Measurements from ENCODE around the gene RPS6KB2. TPM values are rescaled to one million over a fixed set of nuclear protein-coding genes. Genes with fewer than 3 reads are reported as not detected.

Gene RPS6KB2
- total and polyA plus RNA-seq, 2 of the 4 experiments (the other 2 are of a cell fraction), result 50.7 to 58.4 TPM

DNA sequence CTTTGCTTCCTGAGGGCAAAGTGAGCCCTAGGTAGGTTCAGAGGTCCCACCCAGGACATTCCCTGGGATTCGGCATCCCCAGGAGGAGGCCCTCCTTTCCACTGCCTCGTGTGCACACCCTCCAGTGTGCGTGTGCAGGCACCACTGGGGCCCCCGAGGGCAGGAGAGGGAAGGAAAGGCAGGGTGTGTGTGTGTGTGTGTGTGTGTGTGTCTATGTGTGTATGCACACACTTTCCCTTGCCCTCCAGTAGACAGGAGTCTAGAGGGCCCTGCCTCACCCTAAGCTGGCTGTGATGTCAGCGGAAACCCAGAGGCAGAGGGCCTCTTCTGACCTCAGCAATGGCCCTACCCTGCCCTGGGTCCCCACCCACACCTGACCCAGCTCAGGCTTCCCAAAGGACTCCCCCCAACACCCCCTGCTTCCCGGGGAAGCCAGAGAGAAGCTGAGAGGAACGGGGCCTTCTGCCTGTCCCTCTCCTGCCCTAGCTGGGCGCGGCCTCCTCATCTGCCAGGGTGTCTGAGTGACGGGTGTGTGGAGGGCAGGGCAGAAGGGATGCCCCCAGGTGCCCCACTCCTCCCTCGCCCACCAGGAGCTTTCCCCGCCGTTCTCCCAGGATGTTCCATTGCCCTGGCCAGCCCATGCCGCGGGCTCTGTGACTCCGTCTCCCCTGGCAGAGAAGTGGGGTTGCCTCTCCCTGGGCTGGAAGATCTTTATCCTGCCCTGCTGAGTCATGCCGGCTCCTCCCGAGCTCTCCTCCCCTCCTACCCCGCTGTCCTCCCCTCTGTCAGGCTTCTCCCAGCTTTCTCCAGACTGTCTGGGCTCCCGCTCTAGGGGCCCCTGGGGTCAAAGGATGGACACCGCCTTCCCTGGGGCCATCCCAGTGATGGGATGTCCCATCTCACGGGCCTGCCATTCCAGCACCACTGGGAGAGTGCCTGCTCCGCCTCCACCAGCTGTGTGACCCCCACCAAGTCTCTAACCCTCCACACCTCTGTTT is 48.9 kb upstream of the RPS6KB2 start:
- Histone ChIP-seq H3K4me1 (ENCODE audit: control insufficient read depth, insufficient read depth, low read length) (peaks cover 24% of the 10 kb centered on the region), H3K4me2 (ENCODE audit: low read depth, low read length) (no peak overlapping the region), H2AK5ac (ENCODE audit: low read depth, low read length) (peak overlapping the region; percentile 93), H3K23ac (ENCODE audit: low read depth, low read length) (no peak overlapping the region), H3K27me3 (ENCODE audit: control insufficient read depth, insufficient read depth, low read length) (no peaks in the 10 kb centered on the region), H3K4me3 (ENCODE audit: insufficient read depth, low read depth, low read length) (no peak overlapping the region), H3K18ac (ENCODE audit: low read depth, low read length) (peak overlapping the region; percentile 37), H3K27ac (ENCODE audit: insufficient read depth, low read length) (peak overlapping the region; percentile 18), H3K79me1 (ENCODE audit: low read depth in 1 of 2, low read length in 2 of 2) (0 out of 4 replicates have a peak, but pooled peaks cover 0 to 4% of the 10 kb centered on the region in 2 experiments), H4K5ac (ENCODE audit: low read depth, low read length) (peak overlapping the region; percentile 65), H2BK15ac (ENCODE audit: low read depth, low read length) (peak overlapping the region; percentile 61; the same call in 1 of the 3 replicates), H3K9ac (ENCODE audit: low read depth, low read length) (0 out of 2 replicates have a peak overlapping the region, but pooled peaks have one; percentile 9), H4K91ac (ENCODE audit: insufficient read depth, low read depth, low read length) (peak overlapping the region; percentile 80), H3K4ac (ENCODE audit: low read depth, low read length) (peak overlapping the region; percentile 84), H3K9me1 (ENCODE audit: insufficient read depth, low read length) (peaks cover 8% of the 10 kb centered on the region), H4K20me1 (ENCODE audit: insufficient read depth, low read length) (no peaks in the 10 kb centered on the region), H2AK9ac (replicated peaks; ENCODE audit: low read depth, low read length, poor library complexity) (peak overlapping the region; percentile 91), H2AFZ (replicated peaks; ENCODE audit: low read length, poor library complexity) (peak overlapping the region; percentile 81), H3K36me3 (ENCODE audit: control insufficient read depth, insufficient read depth, low read length) (no peaks in the 10 kb centered on the region), H2BK20ac (ENCODE audit: low read depth, low read length) (peak overlapping the region; percentile 68), H3K14ac (replicated peaks; ENCODE audit: low read depth, low read length) (peak overlapping the region; percentile 83), H2BK120ac (ENCODE audit: low read depth, low read length) (peak overlapping the region; percentile 82), H3K9me3 (ENCODE audit: control insufficient read depth, insufficient read depth, low read length) (no peaks in the 10 kb centered on the region), H4K8ac (ENCODE audit: low read depth in 2 of 2, low read length in 2 of 2) (peak overlapping the region; percentile 7 to 81; a peak in 3 of 4 replicates), H2BK5ac (ENCODE audit: low read depth, low read length, poor library complexity, severe bottlenecking) (peak overlapping the region; percentile 38), H3K56ac (ENCODE audit: extremely low read depth, insufficient read depth, low read length) (no peak overlapping the region)
- intact Hi-C loops (cut with micrococcal nuclease), result no loop called here
- TF ChIP-seq, protein P1, sequence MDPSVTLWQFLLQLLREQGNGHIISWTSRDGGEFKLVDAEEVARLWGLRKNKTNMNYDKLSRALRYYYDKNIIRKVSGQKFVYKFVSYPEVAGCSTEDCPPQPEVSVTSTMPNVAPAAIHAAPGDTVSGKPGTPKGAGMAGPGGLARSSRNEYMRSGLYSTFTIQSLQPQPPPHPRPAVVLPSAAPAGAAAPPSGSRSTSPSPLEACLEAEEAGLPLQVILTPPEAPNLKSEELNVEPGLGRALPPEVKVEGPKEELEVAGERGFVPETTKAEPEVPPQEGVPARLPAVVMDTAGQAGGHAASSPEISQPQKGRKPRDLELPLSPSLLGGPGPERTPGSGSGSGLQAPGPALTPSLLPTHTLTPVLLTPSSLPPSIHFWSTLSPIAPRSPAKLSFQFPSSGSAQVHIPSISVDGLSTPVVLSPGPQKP (IDR thresholded peaks at IDR 0.05; ENCODE audit: borderline replicate concordance, low read depth, low read length), result no peak
- peak; percentile 46 for TF ChIP-seq NFE2L2 (IDR thresholded peaks at IDR 0.05; ENCODE audit: low read depth, low read length)
- ChIA-PET POLR2A (ENCODE audit: unreplicated experiment) (interaction anchor here (0.6 to 1.2 kb wide), 2 partner anchors 27 to 1877 kb away, joined by 3 read pairs; no protein-coding TSS in a partner anchor), CTCF (interaction anchor here (1.2 to 7.8 kb wide), 2 partner anchors 26 to 33 kb away, joined by 4 to 128 read pairs; partner anchors contain the start of gene POLD4)
- no peak for DNase-seq
- 67% methylated on average over 8 of the region's 23 CpGs; no CpG with 5 or more reads in 1 of the 2 experiments for WGBS, 2 experiments (ENCODE audit: extremely low coverage in 2 of 2, insufficient read length in 1 of 2)
- in situ Hi-C loops (cut with MboI; ENCODE audit: low sequenced_read_pairs), result loop anchor here (5.0 kb wide), 1 partner anchor 117 kb away; no protein-coding TSS in a partner anchor
- BruUV-seq (replicated peaks), result no TSS peak
- dilution Hi-C loops (cut with HindIII; ENCODE audit: low sequenced_read_pairs, unreplicated experiment), result no loop called here
- ATAC-seq (ENCODE audit: low read depth), result peak; percentile 40
